DND-41 (cell line): ENCODE measurements around the gene PTPRN2.

Experiments used
- CTCF ChIP-seq: IDR thresholded peaks from 2 replicates; pipeline ENCODE4 v1.5.1; 2012; ENCODE audit warnings: borderline replicate concordance, low read length, moderate library complexity, mild to moderate bottlenecking; ENCODE audit not compliant: poor library complexity, severe bottlenecking; ENCODE audit errors: extremely low read depth
- EZH2 ChIP-seq: IDR thresholded peaks from 3 replicates; pipeline ENCODE4 v1.6.1; 2012; ENCODE audit warnings: borderline replicate concordance, low read depth, mild to moderate bottlenecking, moderate library complexity, low read length, inconsistent platforms; ENCODE audit not compliant: severe bottlenecking

DNA sequence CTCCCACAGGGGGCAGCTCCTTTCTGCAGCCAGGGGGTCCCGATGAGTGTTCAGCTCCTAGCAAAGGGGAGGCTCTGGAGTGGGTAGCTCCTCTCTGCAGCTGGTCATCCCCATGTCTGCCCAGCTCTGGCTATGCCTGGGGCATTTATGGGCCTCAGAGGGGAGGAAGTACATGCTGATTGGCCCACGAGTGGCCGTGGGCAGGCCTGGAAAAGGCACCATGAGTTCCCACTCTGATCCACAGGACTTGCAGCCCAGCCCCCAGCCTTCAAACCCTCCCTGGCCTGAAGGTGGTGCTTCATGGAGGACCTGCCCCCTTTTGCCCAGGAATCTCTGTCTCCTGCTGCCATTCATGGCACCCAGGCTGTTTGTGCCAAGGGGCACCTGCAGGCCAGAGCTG, 982.0 kb downstream of the PTPRN2 start:
- TF ChIP-seq CTCF (no peak), EZH2 (no peak)
